GM12878 (cell line): ENCODE data around the gene CDC14A. TPM values are rescaled to one million over a fixed set of nuclear protein-coding genes. Genes with fewer than 3 reads are reported as not detected.

Experiments used
- ATAC-seq: fragments of 200-7000 bp; cut with Tn5 transposase; 3 replicates; pipeline ENCODE4 v1.9.1; 2020; ENCODE audit warnings: mild to moderate bottlenecking, moderate library complexity
- BruUV-seq: library from RNA; stranded (reverse); fragments of 400-500 nt; replicated peaks from 2 replicates; lab custom pipeline; 2021; lab: Mats Ljungman, UMichigan
- CTCF ChIA-PET: fragments of 300-600 bp; sonication (Branson Sonifier 250); formaldehyde crosslinking; extraction: SDS; loops from one replicate; lab custom pipeline; 2021; ENCODE audit warnings: inconsistent platforms; lab: Yijun Ruan, JAX
- POLR2A ChIA-PET: fragments of 350-600 bp; formaldehyde crosslinking; extraction: SDS; loops from one replicate; lab custom pipeline; 2021; ENCODE audit warnings: inconsistent platforms; lab: Charles Lee
- RAD21 ChIA-PET: fragments of 300-600 bp; sonication (Branson Sonifier 250); formaldehyde crosslinking; loops from one replicate; lab custom pipeline; 2023; ENCODE audit warnings: antibody characterized with exemption; ENCODE audit not compliant: unreplicated experiment; lab: Charles Lee
- SMC1A ChIA-PET: fragments of 300-600 bp; sonication (Branson Sonifier 250); formaldehyde crosslinking; loops from one replicate; lab custom pipeline; 2023; ENCODE audit not compliant: unreplicated experiment, uncharacterized antibody; lab: Charles Lee
- DNase-seq: peaks from one replicate; pipeline ENCODE4 v3.0.0-alpha.2; 2011; ENCODE audit warnings: low read depth, low spot score
- FAIRE-seq: peaks from 3 replicates; lab custom pipeline; 2011; peaks lifted over from hg19 to GRCh38; lab: Jason Lieb, UNC
- H2AFZ ChIP-seq: 2 replicates; pipeline ENCODE4 v1.6.0; 2011; ENCODE audit warnings: low read depth, low read length, control low read depth; ENCODE audit not compliant: control insufficient read depth
- H3K27ac ChIP-seq: 2 replicates; pipeline ENCODE4 v1.5.1; 2011; ENCODE audit warnings: control low read depth; ENCODE audit not compliant: control insufficient read depth, insufficient read depth
- H3K27me3 ChIP-seq, 2 experiments: replicated peaks in 1 of 2; 2 replicates each; pipeline versions ENCODE4 v1.6.0 to v1.6.1; 2011; ENCODE audit warnings: low read length in 1 of 2; ENCODE audit not compliant: control insufficient read depth in 2 of 2, insufficient read depth in 2 of 2
- H3K36me3 ChIP-seq, 2 experiments: 2 replicates each; pipeline ENCODE4 v1.5.1; 2011; ENCODE audit warnings: low read length in 1 of 2; ENCODE audit not compliant: control insufficient read depth in 2 of 2, insufficient read depth in 2 of 2
- H3K4me1 ChIP-seq: 2 replicates; pipeline ENCODE4 v1.6.1; 2011; ENCODE audit warnings: mild to moderate bottlenecking, low read length, moderate library complexity, mixed read lengths; ENCODE audit not compliant: control insufficient read depth, insufficient read depth
- H3K4me2 ChIP-seq: 2 replicates; pipeline ENCODE4 v1.6.0; 2011; ENCODE audit warnings: control low read depth; ENCODE audit not compliant: control insufficient read depth, insufficient read depth
- H3K4me3 ChIP-seq: fragments of 200-600 bp; sonication (generic); 2 replicates; pipeline ENCODE4 v1.5.1; 2016
- H3K79me2 ChIP-seq: 2 replicates; pipeline ENCODE4 v1.6.0; 2011; ENCODE audit warnings: low read length; ENCODE audit not compliant: control insufficient read depth, insufficient read depth
- H3K9ac ChIP-seq: 2 replicates; pipeline ENCODE4 v1.8.0; 2011; ENCODE audit warnings: low read length, control low read depth, mixed read lengths; ENCODE audit not compliant: control insufficient read depth, insufficient read depth
- H3K9me3 ChIP-seq: replicated peaks from 3 replicates; pipeline ENCODE4 v1.5.1; 2011; ENCODE audit warnings: mild to moderate bottlenecking, low read length; ENCODE audit not compliant: control insufficient read depth, insufficient read depth
- H4K20me1 ChIP-seq: 2 replicates; pipeline ENCODE4 v1.6.0; 2011; ENCODE audit not compliant: control insufficient read depth, insufficient read depth
- ATF3 ChIP-seq: IDR thresholded peaks from 2 replicates; pipeline ENCODE4 v1.6.1; 2011; ENCODE audit warnings: low read depth, mild to moderate bottlenecking, low read length, moderate library complexity, borderline replicate concordance; ENCODE audit errors: extremely low read depth
- BRCA1 ChIP-seq: IDR thresholded peaks from 2 replicates; pipeline ENCODE4 v1.6.1; 2011; ENCODE audit warnings: low read depth, low read length, improper control_type of control experiment
- CBX3 ChIP-seq: fragments of 200-600 bp; sonication (generic); IDR thresholded peaks from 2 replicates; pipeline ENCODE4 v1.6.1; 2016; ENCODE audit warnings: low read depth, borderline replicate concordance
- EED ChIP-seq: sonication (generic); IDR thresholded peaks from 2 replicates; pipeline ENCODE4 v1.6.1; 2016; ENCODE audit warnings: antibody characterized with exemption, low read depth
- ESRRA ChIP-seq: IDR thresholded peaks from 2 replicates; pipeline ENCODE4 v1.6.1; 2012; ENCODE audit warnings: mild to moderate bottlenecking, low read length, improper control_type of control experiment
- HDGF ChIP-seq: fragments of 450-650 bp; IDR thresholded peaks from 2 replicates; pipeline ENCODE4 v1.6.1; 2016; ENCODE audit warnings: antibody characterized with exemption
- MTA2 ChIP-seq: fragments of 450-650 bp; IDR thresholded peaks from 2 replicates; pipeline ENCODE4 v1.6.1; 2016; ENCODE audit warnings: low read depth, mild to moderate bottlenecking, moderate library complexity
- MYC ChIP-seq: IDR thresholded peaks from 2 replicates; pipeline ENCODE4 v1.6.1; 2011; ENCODE audit warnings: mild to moderate bottlenecking, low read length, moderate library complexity, inconsistent platforms; ENCODE audit not compliant: insufficient read depth, insufficient replicate concordance, insufficient read length, severe bottlenecking
- SMAD1 ChIP-seq: fragments of 450-650 bp; IDR thresholded peaks from 2 replicates; pipeline ENCODE4 v1.6.1; 2018; ENCODE audit warnings: mild to moderate bottlenecking, low read depth; ENCODE audit not compliant: partially characterized antibody
- STAT1 ChIP-seq: fragments of 450-650 bp; conservative IDR thresholded peaks from 2 replicates; pipeline ENCODE4 v1.6.1; 2014; ENCODE audit warnings: antibody characterized with exemption, mild to moderate bottlenecking
- WGBS: methylation state at CpG from one replicate; pipeline ENCODE4 v1.1.6; 2016; ENCODE audit warnings: low lambda C conversion rate; ENCODE audit not compliant: insufficient replicate concordance, insufficient coverage; ENCODE audit errors: missing lambda C conversion rate; 5-methylcytosine and 5-hydroxymethylcytosine counted together
- in situ Hi-C: fragments of 300-500 bp; cut with MboI; formaldehyde crosslinking; loops from 9 replicates; pipeline ENCODE4 v1.14.3; 2018; ENCODE audit warnings: mixed read lengths
- intact Hi-C: fragments of 100-400 bp; cut with micrococcal nuclease; formaldehyde crosslinking; loops from one replicate; pipeline ENCODE4 v1.14.2; 2022; ENCODE audit not compliant: unreplicated experiment
- polyA plus RNA-seq, 11 experiments: library from polyadenylated mRNA; depleted of rRNA in 4 of 11; unstranded in 6 of 11; stranded (reverse) in 5 of 11; fragments of >200 nt; fragmentation: Nextera tagmentation in 4 of 11; fragmentation: Illumina TruSeq in 1 of 11; extraction: Ambion mirVana in 4 of 11; extraction: Trizol in 1 of 11; gene quantifications; 1 replicate in 1 of 11; 2 replicates in 10 of 11; pipeline versions ENCODE4 v1.2.1 to v1.2.3, GENCODE V29; 2011 to 2016; ENCODE audit warnings: inconsistent platforms in 2 of 11, missing spikeins in 2 of 11, low read depth in 1 of 11
- total RNA-seq, 4 experiments: library from RNA; depleted of rRNA in 3 of 4; stranded (reverse); fragments of >200 nt in 3 of 4; fragmentation: Illumina TruSeq in 1 of 4; extraction: Trizol in 1 of 4; gene quantifications; 2 replicates each; pipeline versions ENCODE4 v1.2.1 to v1.2.3, GENCODE V29; 2013 to 2021

The CDC14A gene
- total and polyA plus RNA-seq, 10 of the 15 experiments (the other 5 are each of a cell fraction or from before 2014, with no cell fraction given) = 1.5 to 7.1 (median 5.5) TPM

DNA sequence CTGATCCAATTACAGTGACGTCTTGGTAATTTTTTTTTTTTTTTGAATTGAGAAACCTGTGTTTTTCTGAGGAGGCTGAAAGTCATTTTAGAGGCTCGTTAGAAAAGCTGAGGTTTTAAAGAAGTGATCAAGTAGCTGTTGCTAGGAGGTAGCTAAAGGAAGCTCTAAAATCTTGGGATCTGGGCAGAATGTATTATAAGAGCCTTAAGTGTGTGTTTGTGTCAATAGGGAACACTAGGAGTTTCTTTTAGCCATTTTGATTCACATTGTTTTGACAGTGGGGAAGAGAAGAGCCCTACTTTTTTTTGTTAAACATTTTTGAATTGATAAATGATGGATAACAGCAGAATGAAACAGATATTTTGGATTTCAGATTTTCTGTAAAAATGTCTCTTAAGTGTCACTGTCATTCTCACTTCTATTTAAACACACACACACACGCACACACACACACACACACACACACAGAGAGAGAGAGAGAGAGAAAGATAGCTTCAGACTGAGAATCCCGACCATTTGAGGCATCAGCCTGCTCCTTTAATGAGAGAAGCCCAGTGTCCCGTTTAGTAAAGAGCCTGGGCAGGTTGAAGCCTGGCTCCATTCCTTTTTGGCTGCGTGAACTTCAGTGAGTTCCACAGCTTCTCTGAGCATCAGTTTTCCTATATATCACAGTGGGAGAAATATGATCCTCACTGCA is 106.5 kb downstream of the CDC14A start:
- FAIRE-seq (no peak), ATAC-seq (no peak), DNase-seq (no peak)
- H3K9me3 ChIP-seq = no peaks in the 10 kb centered on the region
- H3K4me3 ChIP-seq = no peak overlapping the region
- no peak overlapping the region for H3K4me2 ChIP-seq
- H4K20me1 ChIP-seq = no peaks in the 10 kb centered on the region
- no peak overlapping the region for H2AFZ ChIP-seq
- H3K79me2 ChIP-seq = no peaks in the 10 kb centered on the region
- ChIA-PET RAD21 (interaction anchor here (0.6 to 7.3 kb wide), 36 partner anchors 9 to 693 kb away, joined by 3 to 90 read pairs (median 4); partner anchors contain the start of genes CDC14A, FRRS1 and RTCA), CTCF (interaction anchor here (0.6 to 13.0 kb wide), 68 partner anchors 9 to 726 kb away, joined by 3 to 261 read pairs (median 4); partner anchors contain the start of genes AGL, CDC14A, FRRS1 and LRRC39), SMC1A (interaction anchor here (0.6 to 5.4 kb wide), 44 partner anchors 8 to 693 kb away, joined by 3 to 62 read pairs (median 4); partner anchors contain the start of genes CDC14A and FRRS1), POLR2A (interaction anchor here (0.5 to 1.0 kb wide), 3 partner anchors 169 to 328 kb away, joined by 3 read pairs; no protein-coding TSS in a partner anchor)
- H3K4me1 ChIP-seq = peaks cover under 1% of the 10 kb centered on the region; the same call in 1 of the 2 replicates
- no peak overlapping the region for H3K27ac ChIP-seq
- 70% methylated on average over 6 of the region's 6 CpGs for WGBS
- intact Hi-C loops = loop anchor here (1.0 to 10.0 kb wide), 6 partner anchors 107 to 651 kb away; partner anchors contain the start of genes CDC14A, SASS6 and TRMT13
- no peak overlapping the region for H3K9ac ChIP-seq
- TF ChIP-seq STAT1 (no peak), BRCA1 (no peak), CBX3 (no peak), ESRRA (no peak), SMAD1 (no peak), MTA2 (no peak), EED (no peak), HDGF (no peak), ATF3 (no peak), MYC (no peak)
- no TSS peak for BruUV-seq
- in situ Hi-C loops = loop anchor here (5.0 kb wide), 1 partner anchor 647 kb away; no protein-coding TSS in a partner anchor
- no peaks in the 10 kb centered on the region for H3K27me3 ChIP-seq
- no peaks in the 10 kb centered on the region for H3K36me3 ChIP-seq
